Left kidney (tissue), 2 donors: Measurements from ENCODE around the gene TLX2. TPM values are rescaled to one million over a fixed set of nuclear protein-coding genes. Genes with fewer than 3 reads are reported as not detected.

Source experiments
- DNase-seq: peaks from one replicate; pipeline ENCODE4 v3.0.0-alpha.2; 2013
- polyA plus RNA-seq: library from polyadenylated mRNA; unstranded; fragments of 120-200 nt; gene quantifications from one replicate; pipeline ENCODE4 v1.2.1, GENCODE V29; 2013; ENCODE audit not compliant: insufficient read length

TLX2 gene
- polyA plus RNA-seq, 1 donor, result 0.07 TPM

DNA sequence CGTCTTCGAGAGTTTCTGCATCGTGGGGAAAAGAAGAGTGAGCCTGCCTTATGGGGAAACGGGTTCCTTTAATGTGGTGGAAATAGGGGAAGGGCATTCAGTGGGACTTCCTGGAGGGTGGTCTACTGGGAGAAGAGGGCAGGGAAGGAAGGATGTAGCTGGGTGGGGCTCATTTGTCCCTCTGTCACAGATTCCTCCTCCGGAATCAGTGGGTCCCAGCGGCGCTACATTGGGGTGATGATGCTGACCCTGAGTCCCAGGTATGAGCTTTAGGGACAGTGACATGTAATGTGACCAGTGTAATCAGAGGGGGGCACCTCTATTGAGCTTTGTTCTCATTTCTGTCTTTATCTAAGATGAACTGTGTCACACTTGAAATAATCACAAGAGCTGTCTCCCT lies 17.4 kb downstream of the TLX2 start:
- DNase-seq, result no peak

DNA sequence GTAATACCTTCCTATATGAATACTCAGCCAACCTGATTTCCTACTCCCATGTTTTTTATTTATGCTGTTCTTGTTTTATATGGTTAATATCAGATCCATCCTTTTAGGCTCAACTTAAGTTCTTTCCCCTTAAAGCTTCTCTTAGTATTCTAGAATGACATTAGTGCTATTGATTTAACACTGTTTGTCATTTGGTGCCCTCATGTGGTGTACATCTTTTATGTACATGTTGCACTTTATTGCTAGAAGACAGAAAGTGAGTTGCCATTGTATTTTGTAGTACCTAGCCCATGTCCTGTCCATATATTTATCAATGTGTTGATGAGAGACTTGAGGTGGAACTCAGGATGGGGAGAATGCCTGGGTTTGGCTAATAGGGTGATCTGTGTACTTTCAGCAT lies 18.0 kb downstream of the TLX2 start:
- DNase-seq, result no peak

DNA sequence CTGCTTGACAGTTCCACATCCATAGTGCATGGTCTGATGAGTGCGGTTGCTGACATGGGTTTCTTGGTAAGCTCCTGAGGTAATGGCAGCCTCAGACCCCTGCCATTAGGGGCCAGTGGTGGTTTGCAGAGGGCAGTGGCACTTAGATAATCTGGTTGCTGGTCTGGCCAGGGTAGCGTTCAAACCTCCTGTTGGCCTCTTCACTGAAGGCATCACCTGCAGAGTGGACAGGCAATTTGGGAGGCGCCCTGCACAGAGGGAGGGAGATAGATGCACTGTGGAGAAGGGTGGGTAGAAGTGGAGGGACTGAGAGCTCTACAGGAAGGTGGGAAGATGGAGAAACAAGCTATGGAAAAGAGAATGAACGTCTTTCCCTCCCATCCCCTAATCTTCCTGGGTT lies 19.2 kb downstream of the TLX2 start:
- DNase-seq, result no peak

DNA sequence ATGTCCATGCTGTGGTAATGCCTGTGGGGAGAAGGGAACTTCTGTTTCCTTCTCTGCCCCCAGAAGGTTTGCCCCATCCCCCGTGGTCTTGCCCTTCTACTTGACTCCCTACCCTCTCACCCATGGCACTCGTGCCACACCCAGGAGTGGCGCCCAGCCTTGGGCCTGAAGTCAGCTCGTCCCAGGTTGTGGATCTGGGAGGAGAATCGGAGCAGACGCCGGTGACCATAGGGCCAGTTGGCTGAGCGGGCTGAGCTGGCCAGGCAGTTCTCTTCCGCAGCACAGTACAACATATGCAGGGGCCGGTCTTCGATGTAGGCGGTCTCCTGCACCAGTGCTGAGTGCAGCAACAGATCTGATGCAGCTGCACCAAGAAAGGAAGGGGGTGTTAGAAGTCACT lies 20.2 kb downstream of the TLX2 start:
- no peak for DNase-seq

DNA sequence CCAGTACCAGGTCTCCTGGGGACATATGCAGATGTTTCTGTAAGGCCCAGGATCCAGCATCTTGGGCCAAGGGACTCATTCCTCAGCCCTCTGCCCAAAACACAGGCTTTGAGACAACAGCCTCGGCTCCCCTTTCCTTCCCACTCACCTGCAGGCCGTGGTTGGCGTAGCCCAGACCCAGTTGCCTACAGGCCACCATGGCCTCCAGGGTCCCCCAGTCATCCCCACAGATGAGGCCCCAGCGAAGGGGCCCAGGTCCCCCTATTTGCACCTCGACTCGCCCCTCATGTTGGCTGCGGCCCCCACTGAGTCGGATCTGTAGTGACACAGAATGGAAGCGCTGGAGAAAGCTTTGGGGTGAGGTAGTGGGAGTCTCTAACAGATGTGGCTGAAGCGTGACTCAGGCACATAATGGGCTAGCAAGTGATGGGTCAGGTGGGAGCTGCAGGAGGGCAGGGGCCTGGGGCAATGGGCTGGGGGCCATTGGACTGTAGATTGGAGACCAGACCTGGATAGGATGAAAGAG lies 21.3 kb downstream of the TLX2 start:
- DNase-seq, result no peak

DNA sequence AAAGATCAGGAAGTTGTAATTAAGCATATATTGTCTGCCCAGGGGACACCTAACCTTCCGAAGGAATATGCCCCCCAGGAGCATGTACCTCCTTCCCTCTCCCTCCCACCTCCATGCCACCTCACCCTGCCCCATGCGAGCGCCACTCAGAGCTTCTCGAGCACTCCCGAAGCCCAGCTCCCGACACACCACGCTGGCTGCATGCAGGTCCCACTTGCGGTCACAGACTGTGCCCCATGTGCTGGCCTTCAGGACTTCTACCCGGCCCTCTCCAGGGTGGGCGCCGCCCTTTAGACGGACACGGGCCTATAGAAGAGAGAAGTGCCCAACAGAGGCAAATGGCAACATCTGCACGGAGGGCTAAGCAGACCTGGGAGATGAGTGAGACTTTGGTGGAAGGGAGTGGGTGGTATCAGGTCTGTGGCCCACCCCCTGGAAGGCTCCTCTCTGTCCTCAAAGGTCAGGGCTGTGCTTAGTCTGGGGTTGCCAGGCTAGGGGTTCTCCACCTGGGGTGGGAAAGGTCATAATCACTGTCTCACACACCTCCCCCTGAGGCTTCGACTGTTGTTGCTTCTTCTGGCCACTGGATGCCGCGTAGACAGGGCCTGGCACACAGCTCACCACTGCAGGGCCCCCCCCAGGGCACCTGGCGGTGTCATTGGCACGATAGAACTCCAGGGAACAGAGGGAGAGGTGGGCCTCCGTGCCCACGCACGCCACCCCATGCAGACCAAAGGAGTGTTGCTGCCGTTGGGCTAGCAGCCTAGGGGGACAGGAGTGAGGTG lies 22.1 kb downstream of the TLX2 start:
- no peak for DNase-seq

DNA sequence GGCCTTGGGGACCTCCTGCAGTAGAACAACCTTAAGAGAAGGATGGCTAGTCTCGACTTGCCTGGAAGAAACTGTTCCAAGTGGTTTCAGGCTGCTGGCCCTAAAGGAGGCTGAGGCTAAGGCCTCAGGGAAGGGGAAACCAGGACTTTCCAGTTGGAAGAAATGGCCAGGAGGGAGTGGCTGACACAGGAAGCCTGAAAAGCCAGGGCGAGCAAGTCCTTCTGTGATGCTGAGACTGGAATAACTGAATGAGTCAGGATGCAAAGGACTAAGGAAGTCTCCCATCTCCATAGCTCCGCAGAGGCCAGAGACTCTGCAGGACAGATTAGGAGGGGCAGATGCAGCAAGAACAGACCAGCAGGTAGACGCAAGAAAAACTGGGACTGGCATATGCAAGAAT lies 22.9 kb downstream of the TLX2 start:
- DNase-seq, result no peak

DNA sequence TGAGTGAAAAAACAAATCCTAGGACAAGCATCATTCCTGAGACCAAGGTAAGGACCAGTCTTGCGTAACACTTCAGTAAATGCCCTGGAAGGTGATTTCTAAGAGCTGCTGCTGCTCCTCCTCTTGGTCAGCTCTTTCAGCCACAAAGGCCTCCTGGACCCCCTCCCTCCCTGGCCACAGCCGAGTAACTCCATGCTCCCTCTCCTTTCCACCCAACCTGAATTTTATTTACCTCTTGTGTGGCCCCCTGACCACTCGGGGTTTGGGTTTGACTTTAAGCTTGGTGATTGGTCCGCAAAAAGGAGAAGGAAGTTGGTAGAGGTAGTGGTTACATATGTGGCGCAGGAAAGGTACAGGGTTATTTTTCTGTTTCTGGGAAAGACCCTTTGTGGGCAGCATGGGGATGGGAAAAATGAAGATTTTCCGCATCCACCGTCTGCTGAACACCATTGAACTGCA lies 24.7 kb downstream of the TLX2 start:
- DNase-seq, result no peak

DNA sequence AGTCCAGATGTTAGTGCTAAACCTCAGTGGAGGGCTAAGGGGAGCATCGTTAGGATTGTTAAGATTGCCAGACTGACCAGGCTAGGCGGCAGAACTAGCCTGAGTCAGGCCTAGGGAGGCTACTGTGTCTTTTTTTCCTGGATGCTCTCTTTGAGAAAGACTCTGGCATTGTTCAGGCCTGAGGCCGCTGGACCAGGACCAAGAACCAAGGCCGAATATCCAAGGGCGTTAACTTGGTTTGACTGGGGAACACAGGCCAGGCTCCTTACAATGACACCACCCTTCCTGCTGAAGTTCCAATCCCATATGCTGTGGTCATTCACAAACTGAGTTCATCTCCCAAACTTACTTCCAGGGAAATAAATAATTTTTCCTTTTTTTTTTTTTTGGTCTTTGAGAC lies 26.0 kb downstream of the TLX2 start:
- no peak for DNase-seq

DNA sequence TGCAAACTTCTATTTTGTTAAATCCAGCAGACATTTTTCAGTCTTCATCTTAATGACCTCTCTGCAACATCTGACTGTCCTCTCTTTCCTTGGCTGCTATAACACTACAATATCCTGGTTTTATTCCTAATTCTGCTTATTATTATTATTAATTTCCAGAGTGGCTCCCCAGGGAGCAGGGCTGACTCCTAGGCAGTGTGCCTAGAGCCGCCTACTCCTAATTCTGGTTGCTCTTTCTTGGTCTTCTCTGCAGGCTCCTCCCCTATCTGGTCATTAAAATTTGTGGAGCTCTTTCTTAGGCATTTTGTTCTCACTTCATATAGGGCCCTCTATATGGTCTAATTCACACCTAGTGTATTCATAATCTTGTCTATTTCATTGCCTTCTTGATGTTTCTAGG lies 28.7 kb downstream of the TLX2 start:
- DNase-seq, result no peak

DNA sequence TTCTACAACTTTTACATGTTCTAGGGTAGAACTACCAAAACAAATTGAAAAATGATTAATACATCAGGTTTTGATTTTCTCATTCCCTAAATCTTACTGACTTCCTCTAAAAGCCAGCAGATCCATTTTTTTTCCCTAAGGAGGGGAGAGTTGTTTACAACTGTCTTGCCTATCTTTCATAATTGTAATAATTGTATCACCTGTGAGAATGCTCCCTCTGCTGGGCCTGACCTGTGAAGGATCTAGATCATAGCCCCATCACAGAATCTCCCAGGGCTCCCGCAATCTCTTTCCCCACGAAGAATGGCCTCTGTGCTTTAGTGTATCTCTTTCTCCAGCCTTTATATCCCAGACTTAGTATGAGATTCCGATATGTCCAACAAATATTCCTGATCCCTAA lies 30.4 kb downstream of the TLX2 start:
- no peak for DNase-seq

DNA sequence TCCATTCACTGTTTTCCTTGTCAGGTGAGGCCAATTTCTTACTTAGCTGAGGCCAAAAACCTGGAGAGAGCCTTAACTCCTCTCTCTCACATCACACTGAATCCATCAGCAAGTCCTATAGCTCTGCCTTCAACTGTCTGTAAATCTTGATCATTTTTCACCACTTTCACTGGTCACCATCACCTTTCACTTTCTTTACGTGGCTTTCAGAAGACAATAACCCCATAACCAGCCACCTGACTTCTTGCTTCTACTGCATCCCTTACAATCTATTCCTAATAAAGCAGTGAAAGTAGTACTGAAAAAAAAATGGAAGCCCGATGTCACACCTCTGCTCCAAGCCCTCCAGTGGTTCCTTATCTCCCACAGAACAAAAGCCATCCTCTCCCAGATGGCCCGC lies 31.8 kb downstream of the TLX2 start:
- DNase-seq, result no peak

DNA sequence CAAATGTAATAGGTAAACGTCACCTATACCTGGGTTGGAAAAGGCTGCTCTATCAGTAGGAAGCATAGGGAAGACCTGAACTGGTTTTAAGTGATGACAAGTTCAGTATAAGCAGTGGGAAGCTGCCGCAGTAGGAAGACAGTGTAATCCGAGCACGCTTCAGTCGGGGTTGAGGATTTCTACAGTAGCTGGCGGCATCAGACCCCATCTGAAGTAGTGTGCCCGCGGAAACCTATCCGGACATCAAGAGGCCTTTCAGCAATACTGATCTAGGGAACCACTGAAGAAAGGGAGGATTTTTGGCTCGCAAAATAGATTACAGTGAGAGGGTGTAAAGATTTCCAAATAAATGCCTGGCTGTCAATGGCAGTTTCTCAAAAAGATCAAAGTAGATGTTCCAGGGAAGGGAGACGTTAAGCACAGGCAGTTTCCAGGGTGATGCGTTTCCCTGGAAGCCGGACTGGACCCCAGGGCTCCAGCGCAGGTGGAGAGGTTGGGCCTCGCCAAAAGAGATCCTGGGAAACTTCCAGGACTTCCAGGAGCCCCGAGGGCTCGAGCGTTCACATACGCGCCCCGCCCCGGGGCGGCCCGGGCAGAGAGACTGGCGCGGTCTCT lies 34.1 kb downstream of the TLX2 start:
- no peak for DNase-seq

DNA sequence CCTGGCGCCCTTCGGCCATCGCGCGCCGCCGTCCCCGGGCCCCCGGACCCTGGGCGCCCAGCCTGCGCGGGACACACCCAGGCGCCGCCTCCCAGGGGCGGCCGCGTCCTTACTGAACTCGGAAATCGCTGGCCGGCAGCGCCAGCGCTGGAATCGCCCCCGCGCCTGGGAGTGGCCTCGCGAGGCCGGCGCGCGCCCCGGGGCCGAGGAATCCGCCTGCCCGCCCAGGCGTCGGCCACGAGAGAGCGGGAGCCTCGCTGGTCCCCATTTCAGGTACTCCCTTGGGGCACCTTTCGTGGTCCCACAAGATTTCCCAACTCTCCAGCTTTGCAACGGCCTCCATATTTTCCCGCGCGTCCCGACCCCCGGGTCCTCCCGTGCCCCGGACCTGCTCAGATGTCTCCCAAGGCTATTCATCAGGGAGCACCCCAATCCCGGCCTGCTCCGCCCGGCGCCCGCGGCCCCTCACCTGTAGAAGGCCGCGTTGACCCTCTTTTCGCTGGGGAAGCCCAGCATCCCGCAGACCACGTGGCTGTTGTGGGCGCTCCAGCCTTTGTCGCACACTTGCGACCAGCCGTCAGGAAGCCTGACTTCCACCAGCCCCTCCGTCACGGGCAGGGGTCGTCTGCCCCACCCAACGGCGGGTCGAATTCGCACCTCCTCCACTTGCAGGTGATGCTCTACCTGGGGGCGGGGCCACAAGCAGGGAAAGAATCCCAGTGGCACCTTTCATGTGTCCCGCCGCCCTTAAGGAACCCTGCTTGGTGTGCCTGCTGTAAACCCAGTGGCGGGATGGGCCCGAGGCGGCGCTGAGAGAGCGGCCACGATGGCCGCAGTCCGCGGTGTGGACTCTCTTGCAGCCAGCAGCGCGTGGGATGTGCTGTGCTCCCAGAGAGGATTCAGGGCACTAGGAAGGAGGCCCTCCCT lies 34.9 kb downstream of the TLX2 start:
- peak; percentile 37 for DNase-seq

DNA sequence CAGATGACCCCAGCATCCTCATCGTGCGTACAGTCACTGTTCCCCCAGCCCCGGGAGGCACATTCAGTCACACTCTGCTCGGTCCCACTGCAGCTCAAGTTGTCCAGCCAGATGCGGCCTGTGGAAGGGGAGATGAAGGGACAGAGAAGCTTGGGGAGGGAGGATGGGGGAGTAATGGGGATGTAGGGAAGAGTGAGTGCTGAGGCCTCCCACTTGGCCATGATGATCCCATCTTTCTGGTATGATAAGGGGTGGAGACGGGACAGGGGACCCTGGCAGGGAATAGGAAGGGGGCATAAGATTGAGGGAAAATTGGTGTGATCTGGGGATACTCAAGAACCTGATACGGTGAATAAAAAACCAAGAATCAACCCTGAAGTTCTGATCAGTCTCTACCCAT lies 36.0 kb downstream of the TLX2 start:
- no peak for DNase-seq

DNA sequence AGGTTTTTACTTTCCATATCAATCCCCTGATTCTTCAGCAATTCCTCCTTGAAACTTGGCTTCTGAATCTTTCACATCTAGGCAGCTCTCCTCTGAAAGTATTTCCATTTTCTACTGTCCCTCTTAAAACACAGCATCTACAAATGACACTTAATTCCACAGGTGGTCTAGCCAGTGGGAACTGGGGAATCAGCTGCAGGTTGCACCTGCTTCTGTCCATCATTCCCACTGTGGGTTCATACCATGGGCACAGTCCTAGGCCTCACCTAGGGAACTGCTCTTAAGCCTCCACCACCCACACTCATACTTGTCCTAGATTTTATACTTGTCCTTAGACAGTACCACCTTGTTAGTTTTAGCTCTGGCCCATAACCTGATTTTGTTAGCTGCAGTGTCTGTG lies 37.3 kb downstream of the TLX2 start:
- DNase-seq, result no peak

DNA sequence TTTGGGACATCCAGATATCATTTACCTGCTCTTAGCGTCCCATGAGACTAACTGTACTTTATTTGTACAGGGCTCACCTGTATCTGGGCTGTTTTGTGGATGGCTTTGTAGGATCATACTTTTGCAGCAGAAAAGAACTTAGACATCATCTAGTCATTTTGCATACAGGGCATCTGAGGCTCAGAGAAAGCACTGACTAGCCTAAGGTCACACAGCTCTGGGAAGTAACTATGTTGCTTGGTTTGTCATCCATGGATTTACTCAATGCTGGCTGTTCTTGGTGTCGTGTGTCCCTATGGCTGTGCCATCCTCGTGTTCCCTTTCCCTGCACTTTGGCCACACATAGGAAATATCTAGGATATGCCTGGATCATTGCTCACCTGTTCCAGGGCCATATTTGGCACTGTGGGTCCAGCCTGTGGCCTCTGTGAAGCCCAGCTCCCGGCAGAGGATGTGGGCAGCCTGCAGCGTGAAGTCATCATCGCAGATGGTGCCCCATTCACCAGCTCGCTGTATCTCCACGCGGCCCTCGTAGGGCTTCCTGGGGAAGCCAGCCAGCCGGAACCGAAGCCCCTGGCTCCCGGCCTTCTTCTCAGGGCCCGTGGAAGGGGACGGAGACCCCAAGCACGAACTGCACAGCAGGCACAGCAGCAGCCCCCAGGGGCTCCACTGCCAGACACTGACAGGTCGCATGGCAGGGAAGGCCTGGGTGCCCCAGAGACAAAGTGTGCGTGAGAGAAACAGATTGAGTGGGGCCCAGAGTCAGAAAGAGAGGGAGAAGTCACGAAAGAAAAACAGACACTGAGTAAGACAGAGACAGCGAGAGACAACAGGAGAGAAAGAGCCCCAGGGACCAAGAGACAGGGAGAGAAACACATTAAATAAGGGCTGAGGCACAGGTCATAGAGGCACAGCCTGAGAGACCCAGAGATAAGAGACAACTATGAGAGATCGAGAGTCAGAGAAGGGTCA lies 38.0 kb downstream of the TLX2 start:
- no peak for DNase-seq

DNA sequence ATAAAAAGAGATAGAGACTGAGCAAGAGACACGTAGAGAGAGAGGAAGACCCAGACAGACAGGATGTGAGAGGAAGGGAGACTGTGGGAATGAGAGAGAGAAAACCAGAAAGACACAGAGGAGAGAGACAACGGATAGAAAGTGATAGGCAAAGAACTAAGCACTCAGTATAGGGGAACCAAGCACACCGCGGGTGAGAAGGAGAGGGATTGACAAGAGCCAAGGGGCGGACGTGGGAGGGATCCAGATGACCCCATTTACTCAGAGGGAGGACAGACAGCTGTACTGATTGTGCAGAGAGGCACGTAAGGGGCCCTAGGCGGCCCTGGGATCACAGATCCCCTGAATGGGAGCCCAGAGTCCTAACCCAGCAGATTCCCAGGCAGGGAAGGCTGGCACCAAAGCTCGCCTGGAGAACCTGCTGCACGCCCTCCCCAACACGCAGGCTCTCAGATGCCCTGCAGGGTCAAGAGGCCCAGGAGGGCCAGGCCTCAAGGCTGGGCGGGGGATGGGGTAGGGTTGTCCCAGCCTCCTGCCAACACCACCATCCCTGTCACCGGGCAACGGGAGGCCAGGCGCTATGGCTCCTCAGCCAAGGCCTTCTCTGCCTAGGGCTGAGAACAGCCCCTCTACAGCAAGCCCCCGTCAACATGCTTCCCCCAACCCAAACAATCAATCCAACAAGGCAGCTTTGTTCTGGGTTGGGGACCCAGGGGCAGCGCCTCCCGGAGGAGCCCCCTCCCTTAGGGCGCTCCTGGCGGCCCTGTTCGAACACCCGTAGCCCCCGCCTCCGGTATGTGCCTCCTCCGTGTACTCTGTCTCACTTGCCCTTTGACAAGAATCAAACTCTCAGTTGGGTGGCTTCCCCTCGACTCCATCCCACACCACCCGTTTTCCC lies 38.9 kb downstream of the TLX2 start:
- DNase-seq, result no peak

DNA sequence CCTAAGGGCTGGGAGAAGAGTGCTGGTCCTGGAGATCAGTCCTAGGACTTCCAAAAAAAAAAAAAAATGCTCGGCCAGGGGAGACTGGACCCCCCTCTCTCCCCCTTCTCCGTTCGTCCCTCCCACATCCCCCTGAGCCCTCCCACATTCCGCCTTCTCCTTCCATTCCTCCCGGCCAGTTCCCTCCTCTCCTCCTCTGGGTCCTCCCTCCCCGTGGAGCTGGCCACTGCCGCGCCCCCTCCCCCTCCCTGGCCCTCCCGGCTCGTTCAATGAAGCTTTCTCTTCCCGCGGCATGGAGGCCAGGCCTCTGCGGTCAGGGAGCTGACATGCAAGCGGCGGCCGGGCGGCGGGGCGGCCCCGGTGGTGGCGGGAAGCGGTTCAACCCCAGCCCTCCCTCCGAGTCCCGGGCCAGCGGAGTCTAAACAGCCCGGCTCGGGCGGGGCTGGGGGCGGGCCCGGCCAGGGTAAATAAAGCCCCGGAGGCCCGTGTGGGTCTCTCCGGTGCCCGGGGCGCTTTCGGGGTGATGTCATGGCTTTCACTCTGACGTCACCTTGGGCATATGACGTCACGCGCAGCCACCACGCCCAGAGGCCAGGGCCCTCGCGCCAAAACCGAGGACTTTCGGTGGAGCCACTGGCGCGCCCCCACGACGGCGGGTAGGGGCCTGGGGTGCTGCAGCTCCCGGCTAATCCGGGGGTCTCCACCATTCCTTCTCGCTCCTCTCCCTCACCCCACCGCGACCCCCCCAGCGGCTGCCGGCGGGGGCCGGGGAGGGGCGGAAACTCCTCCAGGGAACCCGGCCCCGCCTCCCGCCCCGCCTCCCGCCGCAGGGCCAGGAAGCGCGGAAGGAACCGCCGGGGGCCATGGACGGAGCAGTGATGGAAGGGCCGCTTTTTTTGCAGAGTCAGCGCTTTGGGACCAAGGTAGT lies 39.9 kb downstream of the TLX2 start, which contains the start of the genes DOK1 and LOXL3:
DOK1 (plus strand) TSS at position 829 of the 928 bp plus-strand sequence; CDS start at position 864, 35 bp downstream.
LOXL3 (minus strand) TSS at position 51 of the 928 bp plus-strand sequence. CDS start 1,308 bp downstream, outside the sequence.
- DNase-seq, result peak; percentile 91
